CD4-positive, alpha-beta T cell (primary cell): Measurements from ENCODE around the gene DSCAML1. TPM values are rescaled to one million over a fixed set of nuclear protein-coding genes. Genes with fewer than 3 reads are reported as not detected.

Source experiments
- ATAC-seq: fragments of 200-7000 bp; cut with Tn5 transposase; one replicate; pipeline ENCODE4 v1.10.0; 2022; ENCODE audit warnings: mild to moderate bottlenecking; ENCODE audit not compliant: poor library complexity
- CTCF ChIA-PET: fragments of 350-600 bp; sonication (Branson Sonifier 250); formaldehyde crosslinking; loops from one replicate; lab custom pipeline; 2021; ENCODE audit warnings: antibody characterized with exemption, inconsistent platforms; lab: Charles Lee
- POLR2A ChIA-PET: fragments of 350-600 bp; sonication (Branson Sonifier 250); formaldehyde crosslinking; loops from one replicate; lab custom pipeline; 2021; ENCODE audit warnings: antibody characterized with exemption, inconsistent platforms; lab: Charles Lee
- DNase-seq, 14 experiments: peaks; one replicate each; pipeline ENCODE4 v3.0.0-alpha.2; 2013 to 2020; ENCODE audit warnings: mixed read lengths in 2 of 14
- H3K27ac ChIP-seq, 2 donors: one replicate each; pipeline versions ENCODE4 v1.5.1 to v1.7.0; 2013; ENCODE audit warnings: low read length in 2 of 2, low read depth in 1 of 2, mild to moderate bottlenecking in 1 of 2
- H3K27me3 ChIP-seq, 2 experiments: 1 replicate in 1 of 2; 2 replicates in 1 of 2; pipeline versions ENCODE4 v1.6.1 to v1.7.0; 2013; ENCODE audit warnings: low read length in 2 of 2, control low read depth in 1 of 2, mild to moderate bottlenecking in 1 of 2, moderate library complexity in 1 of 2; ENCODE audit not compliant: insufficient read depth in 2 of 2, control insufficient read depth in 1 of 2
- H3K36me3 ChIP-seq: one replicate; pipeline ENCODE4 v1.6.1; 2013; ENCODE audit warnings: low read length, control low read depth; ENCODE audit not compliant: insufficient read depth
- H3K4me1 ChIP-seq: one replicate; pipeline ENCODE4 v1.6.1; 2013; ENCODE audit warnings: low read length, control low read depth; ENCODE audit not compliant: insufficient read depth
- H3K4me3 ChIP-seq: one replicate; pipeline ENCODE4 v1.5.1; 2013; ENCODE audit warnings: mild to moderate bottlenecking, low read length, moderate library complexity
- H3K9me3 ChIP-seq, 2 experiments: 1 replicate in 1 of 2; 2 replicates in 1 of 2; pipeline versions ENCODE4 v1.6.1 to v1.7.0; 2013; ENCODE audit warnings: low read length in 2 of 2, mild to moderate bottlenecking in 2 of 2, control low read depth in 1 of 2, moderate library complexity in 1 of 2; ENCODE audit not compliant: control insufficient read depth in 1 of 2, insufficient read depth in 1 of 2
- H3K27ac Mint-ChIP-seq: one replicate; pipeline ENCODE4 v1.8.0; 2020; ENCODE audit warnings: mixed read lengths
- H3K27me3 Mint-ChIP-seq: one replicate; pipeline ENCODE4 v1.8.0; 2021; ENCODE audit warnings: mixed read lengths
- H3K36me3 Mint-ChIP-seq: one replicate; pipeline ENCODE4 v1.8.0; 2021; ENCODE audit warnings: low read depth, mixed read lengths
- H3K4me1 Mint-ChIP-seq: one replicate; pipeline ENCODE4 v1.8.0; 2021; ENCODE audit warnings: low read depth, mixed read lengths
- H3K4me3 Mint-ChIP-seq: one replicate; pipeline ENCODE4 v1.8.0; 2020; ENCODE audit warnings: mild to moderate bottlenecking, mixed read lengths
- H3K9me3 Mint-ChIP-seq: one replicate; pipeline ENCODE4 v1.8.0; 2020; ENCODE audit warnings: mixed read lengths
- CTCF ChIP-seq: fragments of 200-600 bp; IDR thresholded peaks from one replicate; pipeline ENCODE4 v1.8.0; 2022; ENCODE audit warnings: antibody characterized with exemption, mild to moderate bottlenecking
- intact Hi-C, 2 experiments: fragments of 100-400 bp; cut with DNase I in 1 of 2; cut with micrococcal nuclease in 1 of 2; formaldehyde crosslinking; loops; one replicate each; pipeline versions ENCODE4 v1.15.1 to v1.9.0; 2023 to 2025; cut with DNase I, micrococcal nuclease
- total RNA-seq, 174 experiments: library from RNA in 2 of 174; stranded (reverse) in 2 of 174; gene quantifications; one replicate each; pipeline ENCODE4 v1.2.3 and lab custom pipeline; 2021 to 2026

DSCAML1 gene
- total RNA-seq, 2 experiments from 2014 or later = 0.22 to 0.61 TPM

DNA sequence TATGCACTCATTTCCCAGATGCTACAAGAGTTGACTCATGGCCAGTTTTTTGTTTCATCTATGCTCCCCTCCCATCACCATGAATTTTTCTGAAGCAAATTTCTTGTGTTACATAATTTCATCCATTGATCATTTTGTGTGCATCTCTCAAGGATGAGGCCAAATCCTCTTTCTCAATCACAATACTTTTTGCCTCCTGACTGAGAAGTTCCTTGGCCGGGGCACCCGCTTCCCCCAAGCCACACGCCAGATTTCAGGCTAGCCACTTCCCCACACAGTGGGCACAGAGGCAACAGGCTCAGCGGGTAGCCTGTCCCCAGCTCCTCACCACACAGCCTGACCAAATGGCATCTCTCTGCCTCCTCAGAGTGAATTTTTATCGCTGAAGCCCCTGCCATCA, 9.8 kb upstream of the DSCAML1 start:
- Mint-ChIP-seq H3K4me3 (no peak overlapping the region), H3K36me3 (no peaks in the 10 kb centered on the region), H3K27me3 (no peaks in the 10 kb centered on the region), H3K4me1 (peaks cover 13% of the 10 kb centered on the region), H3K9me3 (no peaks in the 10 kb centered on the region), H3K27ac (no peak overlapping the region)
- Histone ChIP-seq H3K27ac (no peak overlapping the region), H3K9me3 (no peaks in the 10 kb centered on the region), H3K36me3 (no peaks in the 10 kb centered on the region), H3K27me3 (no peaks in the 10 kb centered on the region), H3K4me1 (peaks cover 21% of the 10 kb centered on the region), H3K4me3 (no peak overlapping the region)
- TF ChIP-seq CTCF = no peak
- CTCF ChIA-PET = interaction anchor here (0.5 to 6.5 kb wide), 23 partner anchors 10 to 392 kb away, joined by 3 to 98 read pairs (median 4); partner anchors contain the start of gene IL10RA
- intact Hi-C loops = loop anchor here (1.0 to 10.0 kb wide), 6 partner anchors 10 to 368 kb away; partner anchors contain the start of gene SCN2B (in 1 of the 2)
- peak in 1 of 14 experiments; percentile 43 for DNase-seq
- POLR2A ChIA-PET = interaction anchor here (1.0 to 1.9 kb wide), 8 partner anchors 10 to 365 kb away, joined by 3 to 13 read pairs (median 6); no protein-coding TSS in a partner anchor
- no peak for ATAC-seq

GRCh38 chr11:117805045-117805444, 8.0 kb upstream of the DSCAML1 start:
- H3K4me3 Mint-ChIP-seq = no peak overlapping the region
- H3K4me1 ChIP-seq = peaks cover 21% of the 10 kb centered on the region
- H3K27ac ChIP-seq = no peak overlapping the region
- H3K27me3 Mint-ChIP-seq = no peaks in the 10 kb centered on the region
- H3K9me3 ChIP-seq = no peaks in the 10 kb centered on the region
- no peaks in the 10 kb centered on the region for H3K9me3 Mint-ChIP-seq
- no peaks in the 10 kb centered on the region for H3K36me3 ChIP-seq
- DNase-seq = peak in 2 of 14 experiments; percentile 49 to 58
- POLR2A ChIA-PET = no interaction called here
- H3K4me1 Mint-ChIP-seq = peaks cover 13% of the 10 kb centered on the region
- TF ChIP-seq CTCF = no peak
- no peaks in the 10 kb centered on the region for H3K36me3 Mint-ChIP-seq
- no peak overlapping the region for H3K4me3 ChIP-seq
- H3K27me3 ChIP-seq = no peaks in the 10 kb centered on the region
- no peak for ATAC-seq
- no peak overlapping the region for H3K27ac Mint-ChIP-seq
- CTCF ChIA-PET = interaction anchor here (2.0 to 6.5 kb wide), 2 partner anchors 12 to 248 kb away, joined by 4 to 98 read pairs; no protein-coding TSS in a partner anchor
- intact Hi-C loops = loop anchor here in 1 of 2 experiments (10.0 kb wide), 1 partner anchor 370 kb away; the partner anchor contains the start of gene SCN2B

DNA sequence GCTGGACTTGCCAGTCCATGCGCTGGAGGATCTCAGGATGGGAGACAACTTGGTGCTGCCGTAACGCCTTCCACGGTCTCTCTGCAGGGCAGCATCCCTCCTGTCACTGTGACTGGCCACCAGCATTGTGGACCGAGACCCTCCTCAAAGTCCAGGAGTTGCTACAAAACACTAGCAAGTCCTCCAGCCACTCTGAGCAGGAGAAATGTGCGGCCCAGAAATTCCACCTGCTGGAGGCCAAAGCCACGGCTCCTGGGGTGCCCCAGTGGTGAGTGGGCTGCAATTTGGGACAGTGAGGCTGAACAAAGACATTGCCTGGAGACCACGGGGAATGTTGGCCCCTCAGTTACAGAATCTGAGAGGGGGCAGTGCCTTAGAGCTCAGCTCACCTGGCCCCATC, 6.9 kb upstream of the DSCAML1 start:
- intact Hi-C loops = loop anchor here in 1 of 2 experiments (10.0 kb wide), 1 partner anchor 371 kb away; the partner anchor contains the start of gene SCN2B
- ChIA-PET CTCF (interaction anchor here (1.6 to 6.5 kb wide), 2 partner anchors 13 to 249 kb away, joined by 3 to 98 read pairs; no protein-coding TSS in a partner anchor), POLR2A (no interaction called here)
- TF ChIP-seq CTCF = no peak
- H3K36me3 ChIP-seq = no peaks in the 10 kb centered on the region
- Mint-ChIP-seq H3K27ac (no peak overlapping the region), H3K4me1 (peaks cover 1% of the 10 kb centered on the region), H3K9me3 (no peaks in the 10 kb centered on the region), H3K36me3 (no peaks in the 10 kb centered on the region), H3K27me3 (peaks cover 6% of the 10 kb centered on the region), H3K4me3 (no peak overlapping the region)
- DNase-seq (no peak), ATAC-seq (no peak)
- H3K4me3 ChIP-seq = no peak overlapping the region
- peaks cover 12% of the 10 kb centered on the region for H3K4me1 ChIP-seq
- H3K27me3 ChIP-seq = peaks cover under 1 to 2% of the 10 kb centered on the region in 2 experiments
- no peaks in the 10 kb centered on the region for H3K9me3 ChIP-seq
- H3K27ac ChIP-seq = no peak overlapping the region
